Fibroblast of lung (primary cell): Measurements from ENCODE around the gene CTNNA2. TPM values are rescaled to one million over a fixed set of nuclear protein-coding genes. Genes with fewer than 3 reads are reported as not detected.

Experiments
- DNase-seq, 2 donors: peaks; one replicate each; pipeline versions ENCODE4 v3.0.0 to v3.0.0-alpha.2; 2010; ENCODE audit warnings: low read depth in 2 of 2
- H2AFZ ChIP-seq: 2 replicates; pipeline ENCODE4 v1.5.1; 2012; ENCODE audit warnings: low read length, control low read depth, inconsistent platforms
- H3K27ac ChIP-seq: 2 replicates; pipeline ENCODE4 v1.5.1; 2011; ENCODE audit warnings: low read length, control low read depth; ENCODE audit not compliant: insufficient read depth
- H3K27me3 ChIP-seq: 2 replicates; pipeline ENCODE4 v1.5.1; 2011; ENCODE audit warnings: mild to moderate bottlenecking, low read length; ENCODE audit not compliant: control insufficient read depth, insufficient read depth
- H3K36me3 ChIP-seq: 2 replicates; pipeline ENCODE4 v1.5.1; 2011; ENCODE audit warnings: low read length; ENCODE audit not compliant: control insufficient read depth, insufficient read depth
- H3K4me1 ChIP-seq: 2 replicates; pipeline ENCODE4 v1.5.1; 2011; ENCODE audit warnings: low read length; ENCODE audit not compliant: control insufficient read depth, insufficient read depth; ENCODE audit errors: extremely low read depth
- H3K4me2 ChIP-seq: 2 replicates; pipeline ENCODE4 v1.5.1; 2011; ENCODE audit warnings: low read length, control low read depth; ENCODE audit not compliant: insufficient read depth; ENCODE audit errors: extremely low read depth
- H3K4me3 ChIP-seq, 4 experiments: fragments of 200-600 bp in 1 of 4; sonication (generic) in 1 of 4; replicated peaks in 1 of 4; 2 replicates each; pipeline ENCODE4 v1.5.1; 2011 to 2016; ENCODE audit warnings: low read length in 4 of 4, low read depth in 3 of 4, mild to moderate bottlenecking in 3 of 4, control low read depth in 2 of 4, inconsistent platforms in 1 of 4, mixed read lengths in 1 of 4; ENCODE audit not compliant: insufficient read depth in 1 of 4; ENCODE audit errors: control extremely low read depth in 1 of 4
- H3K79me2 ChIP-seq: 2 replicates; pipeline ENCODE4 v1.5.1; 2012; ENCODE audit warnings: mild to moderate bottlenecking, low read length, inconsistent platforms; ENCODE audit not compliant: control insufficient read depth, insufficient read depth
- H3K9ac ChIP-seq: 2 replicates; pipeline ENCODE4 v1.5.1; 2011; ENCODE audit warnings: mild to moderate bottlenecking, low read length, control low read depth; ENCODE audit not compliant: insufficient read depth
- H3K9me3 ChIP-seq: 2 replicates; pipeline ENCODE4 v1.5.1; 2012; ENCODE audit warnings: low read depth, low read length; ENCODE audit not compliant: control insufficient read depth, insufficient read depth
- H4K20me1 ChIP-seq: 2 replicates; pipeline ENCODE4 v1.5.1; 2011; ENCODE audit warnings: low read length; ENCODE audit not compliant: control insufficient read depth, insufficient read depth; ENCODE audit errors: extremely low read depth
- EZH2 ChIP-seq: IDR thresholded peaks from 2 replicates; pipeline ENCODE4 v1.5.1; 2012; ENCODE audit warnings: low read length, control low read depth, mild to moderate bottlenecking; ENCODE audit errors: missing control alignments
- polyA minus RNA-seq: library from RNA; depleted of rRNA, polyadenylated mRNA; stranded (reverse); fragments of >200 nt; gene quantifications from 2 replicates; pipeline ENCODE4 v1.2.3, GENCODE V29; 2011; ENCODE audit warnings: low replicate concordance
- polyA plus RNA-seq, 2 donors: library from polyadenylated mRNA; depleted of rRNA in 1 of 2; stranded (reverse) in 1 of 2; unstranded in 1 of 2; fragments of >200 nt; gene quantifications; 2 replicates each; pipeline ENCODE4 v1.2.1, GENCODE V29; 2011 to 2012; ENCODE audit warnings: missing spikeins in 1 of 2
- total RNA-seq: library from RNA; depleted of rRNA; stranded (reverse); fragments of >200 nt; gene quantifications from 2 replicates; pipeline ENCODE4 v1.2.1, GENCODE V29; 2014
- TF ChIP-seq, protein P1 (sequence below), 2 donors: IDR thresholded peaks in 1 of 2; conservative IDR thresholded peaks in 1 of 2; 1 replicate in 1 of 2; 2 replicates in 1 of 2; pipeline ENCODE4 v1.5.1; 2011 to 2012; ENCODE audit warnings: low read length in 2 of 2, control low read depth in 1 of 2, inconsistent platforms in 1 of 2, low read depth in 1 of 2, mild to moderate bottlenecking in 1 of 2

The CTNNA2 gene
- total RNA-seq, result not detected in 2 replicates
- not detected in 2 replicates for polyA plus RNA-seq
- not detected in 2 replicates for polyA plus RNA-seq (2012)
- polyA minus RNA-seq, result not detected in 2 replicates

DNA sequence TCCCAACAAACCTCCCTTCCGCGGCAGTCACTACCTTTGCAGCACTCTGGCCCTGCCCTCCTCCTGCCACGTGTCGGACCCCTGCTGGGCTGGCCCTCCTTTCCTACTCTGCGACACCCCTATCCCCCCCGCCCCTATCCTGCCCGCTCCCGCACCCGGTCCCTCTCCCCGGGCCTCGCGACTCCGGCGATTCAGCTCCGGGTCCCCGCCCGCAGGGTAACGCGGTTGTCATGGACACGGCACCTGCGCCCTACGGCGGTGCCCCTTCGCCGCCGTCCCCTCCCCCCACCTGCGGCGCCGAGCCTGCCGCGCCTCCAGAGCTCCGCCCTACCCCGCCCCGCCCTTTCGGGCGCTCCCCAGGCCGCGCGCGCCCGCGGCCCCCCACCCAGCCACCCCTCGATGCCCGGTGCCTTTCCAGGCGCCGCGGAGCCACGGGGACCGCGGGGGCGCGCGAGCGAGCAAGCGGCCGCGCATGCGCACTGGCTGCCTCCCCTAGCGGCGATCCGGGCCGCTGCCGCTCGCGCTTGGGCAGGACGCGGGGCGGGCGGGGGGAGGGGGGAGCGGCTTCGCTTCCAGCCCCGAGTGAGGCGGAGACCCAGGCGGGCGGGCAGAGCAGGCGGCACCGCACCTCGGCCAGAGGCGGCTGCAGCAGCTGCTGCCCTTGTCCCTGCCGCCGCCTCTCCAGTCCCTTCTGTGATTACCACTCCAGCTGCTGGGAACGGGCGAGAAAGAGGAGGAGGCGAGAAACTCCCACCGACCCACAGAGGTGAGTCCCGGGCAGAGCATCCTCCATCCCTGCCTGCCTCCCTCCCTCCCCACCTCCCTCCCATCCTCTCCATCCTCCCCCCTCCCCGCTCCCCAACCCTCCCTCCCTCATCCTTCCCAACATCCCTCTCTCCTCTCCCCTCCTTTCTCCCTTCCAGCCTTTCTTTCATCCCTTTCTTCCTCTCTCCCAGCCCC is at the start of gene CTNNA2:
Gene CTNNA2 (plus strand): TSS at position 610 of the 960 bp plus-strand sequence.
- Histone ChIP-seq H3K9me3 (no peaks in the 10 kb centered on the region), H3K4me1 (no peaks in the 10 kb centered on the region), H3K79me2 (no peaks in the 10 kb centered on the region), H2AFZ (no peak within 1 kb of the TSS), H3K4me2 (no peak within 1 kb of the TSS), H3K27ac (no peak within 1 kb of the TSS), H3K4me3 (peak within 1 kb of the TSS in 1 of 4 experiments; percentile 28), H3K9ac (no peak within 1 kb of the TSS), H3K36me3 (no peaks in the 10 kb centered on the region), H3K27me3 (no peaks in the 10 kb centered on the region), H4K20me1 (no peaks in the 10 kb centered on the region)
- TF ChIP-seq, protein P1, sequence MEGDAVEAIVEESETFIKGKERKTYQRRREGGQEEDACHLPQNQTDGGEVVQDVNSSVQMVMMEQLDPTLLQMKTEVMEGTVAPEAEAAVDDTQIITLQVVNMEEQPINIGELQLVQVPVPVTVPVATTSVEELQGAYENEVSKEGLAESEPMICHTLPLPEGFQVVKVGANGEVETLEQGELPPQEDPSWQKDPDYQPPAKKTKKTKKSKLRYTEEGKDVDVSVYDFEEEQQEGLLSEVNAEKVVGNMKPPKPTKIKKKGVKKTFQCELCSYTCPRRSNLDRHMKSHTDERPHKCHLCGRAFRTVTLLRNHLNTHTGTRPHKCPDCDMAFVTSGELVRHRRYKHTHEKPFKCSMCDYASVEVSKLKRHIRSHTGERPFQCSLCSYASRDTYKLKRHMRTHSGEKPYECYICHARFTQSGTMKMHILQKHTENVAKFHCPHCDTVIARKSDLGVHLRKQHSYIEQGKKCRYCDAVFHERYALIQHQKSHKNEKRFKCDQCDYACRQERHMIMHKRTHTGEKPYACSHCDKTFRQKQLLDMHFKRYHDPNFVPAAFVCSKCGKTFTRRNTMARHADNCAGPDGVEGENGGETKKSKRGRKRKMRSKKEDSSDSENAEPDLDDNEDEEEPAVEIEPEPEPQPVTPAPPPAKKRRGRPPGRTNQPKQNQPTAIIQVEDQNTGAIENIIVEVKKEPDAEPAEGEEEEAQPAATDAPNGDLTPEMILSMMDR (conservative IDR thresholded peaks at IDR 0.05 in 1 of 2, IDR thresholded peaks at IDR 0.05 in 1 of 2; ENCODE audit: low read depth in 1 of 2, low read length in 2 of 2), result no peak
- no peak for TF ChIP-seq EZH2
- DNase-seq, result peak; percentile 15 to 26

DNA sequence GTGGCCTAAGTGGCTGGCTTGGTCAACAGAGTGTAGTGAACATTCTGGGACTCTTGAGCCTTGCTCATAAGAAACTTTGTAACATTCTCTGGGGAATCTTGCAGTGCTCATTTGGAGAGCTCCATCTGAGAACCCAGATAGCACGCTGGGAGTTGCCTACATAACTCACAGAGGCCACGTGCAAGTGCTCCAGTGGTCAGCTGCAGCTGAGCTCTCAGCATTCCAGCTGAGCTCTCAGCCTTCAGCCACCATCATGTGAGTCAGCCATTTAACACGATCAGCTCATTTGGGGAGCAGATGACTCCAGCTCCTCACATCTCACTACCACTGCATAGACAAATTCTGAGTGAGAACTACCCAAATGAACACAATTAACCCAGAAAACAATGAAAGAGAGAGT is 25.5 kb upstream of the CTNNA2 start:
- Histone ChIP-seq H3K27ac (no peak overlapping the region), H3K4me3 (no peak overlapping the region), H3K36me3 (no peaks in the 10 kb centered on the region), H4K20me1 (no peaks in the 10 kb centered on the region), H3K4me1 (no peaks in the 10 kb centered on the region), H3K9ac (no peak overlapping the region), H3K9me3 (no peaks in the 10 kb centered on the region), H3K4me2 (no peak overlapping the region), H2AFZ (no peak overlapping the region), H3K27me3 (no peaks in the 10 kb centered on the region), H3K79me2 (no peaks in the 10 kb centered on the region)
- TF ChIP-seq EZH2, result no peak
- TF ChIP-seq, protein P1 (conservative IDR thresholded peaks at IDR 0.05 in 1 of 2, IDR thresholded peaks at IDR 0.05 in 1 of 2; ENCODE audit: low read depth in 1 of 2, low read length in 2 of 2), result no peak
- no peak for DNase-seq

DNA sequence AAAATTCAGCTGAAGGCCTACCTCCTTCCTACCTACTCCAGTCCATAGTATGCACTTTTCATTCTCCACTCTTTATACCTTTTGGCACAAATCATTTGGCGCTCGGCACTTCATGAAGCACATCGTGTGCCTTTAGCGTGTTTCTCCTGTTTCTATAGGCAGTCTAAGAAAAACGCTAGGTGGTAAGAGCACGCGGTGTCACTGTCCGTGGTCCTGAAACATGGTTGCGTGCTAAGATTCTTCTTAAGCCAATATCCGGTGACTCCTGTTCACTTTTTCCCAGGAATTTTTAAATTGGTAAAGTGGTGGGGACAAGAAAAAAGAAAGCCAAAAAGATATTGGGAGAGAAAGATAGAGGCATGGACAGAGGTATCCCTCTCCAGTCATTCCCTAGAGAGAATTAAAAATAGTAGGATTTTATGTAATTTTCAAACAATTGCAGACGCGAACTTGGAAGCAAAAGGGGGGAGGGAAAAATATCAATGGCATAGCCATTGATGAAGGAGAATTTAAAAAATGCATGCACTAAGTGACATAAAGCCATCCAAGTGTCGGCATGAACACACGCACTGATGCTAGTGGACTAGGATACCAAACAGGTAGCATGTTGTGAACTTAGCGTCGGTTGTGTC is 1.4 kb upstream of the CTNNA2 start:
- Histone ChIP-seq H3K9me3 (no peaks in the 10 kb centered on the region), H3K27ac (no peak overlapping the region), H3K4me3 (no peak overlapping the region), H2AFZ (no peak overlapping the region), H3K79me2 (no peaks in the 10 kb centered on the region), H3K4me2 (no peak overlapping the region), H3K36me3 (no peaks in the 10 kb centered on the region), H3K9ac (no peak overlapping the region), H4K20me1 (no peaks in the 10 kb centered on the region), H3K27me3 (no peaks in the 10 kb centered on the region), H3K4me1 (no peaks in the 10 kb centered on the region)
- peak; percentile 52 to 62 for DNase-seq
- TF ChIP-seq EZH2, result no peak
- TF ChIP-seq, protein P1 (conservative IDR thresholded peaks at IDR 0.05 in 1 of 2, IDR thresholded peaks at IDR 0.05 in 1 of 2; ENCODE audit: low read depth in 1 of 2, low read length in 2 of 2), result no peak
